OCI-LY1 (cell line): ENCODE measurements around the gene SMIM29.

ENCODE experiments used
- H2AFZ ChIP-seq: fragments of 200-600 bp; sonication (generic), shearing (Covaris generic); 2 replicates; pipeline ENCODE4 v1.6.0; 2014; ENCODE audit warnings: antibody characterized with exemption, mild to moderate bottlenecking, low read length
- H3F3A ChIP-seq: fragments of 200-600 bp; sonication (generic), shearing (Covaris generic); 2 replicates; pipeline ENCODE4 v1.6.0; 2014; ENCODE audit warnings: mild to moderate bottlenecking, antibody characterized with exemption, low read length, moderate library complexity; ENCODE audit not compliant: insufficient read depth
- H3K27ac ChIP-seq: fragments of 200-600 bp; sonication (generic); 2 replicates; pipeline ENCODE4 v1.5.1; 2014; ENCODE audit warnings: low read length, mixed run types, mild to moderate bottlenecking, low read depth; ENCODE audit not compliant: poor library complexity, severe bottlenecking
- H3K27me3 ChIP-seq: fragments of 200-600 bp; sonication (generic); 2 replicates; pipeline ENCODE4 v1.6.0; 2014; ENCODE audit warnings: antibody characterized with exemption, mild to moderate bottlenecking, low read length, moderate library complexity; ENCODE audit not compliant: insufficient read depth
- H3K36me3 ChIP-seq: fragments of 200-600 bp; sonication (generic); 2 replicates; pipeline ENCODE4 v1.6.1; 2014; ENCODE audit warnings: mild to moderate bottlenecking, antibody characterized with exemption, low read length, moderate library complexity, mixed read lengths; ENCODE audit not compliant: insufficient read depth
- H3K4me1 ChIP-seq: fragments of 200-600 bp; sonication (generic); 2 replicates; pipeline ENCODE4 v1.5.1; 2014; ENCODE audit warnings: mild to moderate bottlenecking, low read length, moderate library complexity; ENCODE audit not compliant: insufficient read depth, severe bottlenecking
- H3K4me2 ChIP-seq: fragments of 200-600 bp; sonication (generic), shearing (Covaris generic); 2 replicates; pipeline ENCODE4 v1.6.1; 2014; ENCODE audit warnings: low read length
- H3K4me3 ChIP-seq: fragments of 200-600 bp; sonication (generic); 2 replicates; pipeline ENCODE4 v1.5.1; 2014; ENCODE audit warnings: low read length, low read depth, mild to moderate bottlenecking, mixed read lengths; ENCODE audit not compliant: poor library complexity, severe bottlenecking
- H3K79me2 ChIP-seq: fragments of 200-600 bp; shearing (Covaris generic); 2 replicates; pipeline ENCODE4 v1.6.1; 2016; ENCODE audit warnings: mixed run types, low read length, mixed read lengths; ENCODE audit not compliant: insufficient read depth
- H3K9ac ChIP-seq: fragments of 200-600 bp; sonication (generic), shearing (Covaris generic); 2 replicates; pipeline ENCODE4 v1.6.1; 2014; ENCODE audit warnings: mild to moderate bottlenecking, low read length, mixed read lengths
- H3K9me2 ChIP-seq: fragments of 200-600 bp; sonication (generic), shearing (Covaris generic); 2 replicates; pipeline ENCODE4 v1.6.1; 2014; ENCODE audit warnings: low read depth, mild to moderate bottlenecking, low read length, mixed read lengths
- H3K9me3 ChIP-seq: fragments of 200-600 bp; shearing (Covaris generic); 2 replicates; pipeline ENCODE4 v1.6.1; 2014; ENCODE audit warnings: low read length, mixed read lengths
- H4K20me1 ChIP-seq: fragments of 200-600 bp; sonication (generic), shearing (Covaris generic); 2 replicates; pipeline ENCODE4 v1.6.0; 2016; ENCODE audit warnings: mild to moderate bottlenecking, low read length; ENCODE audit not compliant: insufficient read depth
- EZH2 ChIP-seq: fragments of 200-600 bp; sonication (generic), shearing (Covaris generic); IDR thresholded peaks from 2 replicates; pipeline ENCODE4 v1.8.0; 2017; ENCODE audit warnings: borderline replicate concordance, mixed run types, mild to moderate bottlenecking, antibody characterized with exemption, low read length, moderate library complexity, mixed read lengths
- TF ChIP-seq, protein P1 (sequence below): fragments of 200-600 bp; sonication (generic), shearing (Covaris generic); IDR thresholded peaks from 2 replicates; pipeline ENCODE4 v1.5.1; 2017; ENCODE audit warnings: mild to moderate bottlenecking, antibody characterized with exemption, low read length, moderate library complexity, mixed read lengths

SMIM29 gene

DNA sequence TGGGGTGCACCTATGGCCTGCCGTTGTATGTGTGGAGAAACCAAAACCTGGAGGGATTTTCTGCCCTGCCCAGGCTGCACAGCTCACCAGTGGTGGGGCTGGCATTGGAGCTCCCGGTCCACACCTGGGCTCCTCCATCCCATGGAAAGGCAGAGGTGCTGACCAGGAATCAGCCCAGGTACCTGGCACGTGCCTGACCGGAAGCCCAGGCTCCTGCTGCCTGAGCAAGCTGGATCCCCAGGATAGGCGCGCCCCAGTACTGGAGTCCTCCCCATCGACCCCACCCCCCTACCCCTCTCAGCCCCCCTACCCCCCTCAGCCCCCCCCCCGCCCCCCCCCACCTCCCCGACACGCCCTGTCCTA is 52.0 kb downstream of the SMIM29 start:
- H3K27me3 ChIP-seq: no peaks in the 10 kb centered on the region; the same call in 1 of the 2 replicates
- peak overlapping the region; percentile 62 for H3K9ac ChIP-seq
- peaks cover 10% of the 10 kb centered on the region for H3K4me1 ChIP-seq
- peak overlapping the region; percentile 60 for H3K4me3 ChIP-seq
- no peaks in the 10 kb centered on the region for H4K20me1 ChIP-seq
- H3K9me3 ChIP-seq: no peaks in the 10 kb centered on the region
- H3K79me2 ChIP-seq: no peaks in the 10 kb centered on the region
- TF ChIP-seq, protein P1, sequence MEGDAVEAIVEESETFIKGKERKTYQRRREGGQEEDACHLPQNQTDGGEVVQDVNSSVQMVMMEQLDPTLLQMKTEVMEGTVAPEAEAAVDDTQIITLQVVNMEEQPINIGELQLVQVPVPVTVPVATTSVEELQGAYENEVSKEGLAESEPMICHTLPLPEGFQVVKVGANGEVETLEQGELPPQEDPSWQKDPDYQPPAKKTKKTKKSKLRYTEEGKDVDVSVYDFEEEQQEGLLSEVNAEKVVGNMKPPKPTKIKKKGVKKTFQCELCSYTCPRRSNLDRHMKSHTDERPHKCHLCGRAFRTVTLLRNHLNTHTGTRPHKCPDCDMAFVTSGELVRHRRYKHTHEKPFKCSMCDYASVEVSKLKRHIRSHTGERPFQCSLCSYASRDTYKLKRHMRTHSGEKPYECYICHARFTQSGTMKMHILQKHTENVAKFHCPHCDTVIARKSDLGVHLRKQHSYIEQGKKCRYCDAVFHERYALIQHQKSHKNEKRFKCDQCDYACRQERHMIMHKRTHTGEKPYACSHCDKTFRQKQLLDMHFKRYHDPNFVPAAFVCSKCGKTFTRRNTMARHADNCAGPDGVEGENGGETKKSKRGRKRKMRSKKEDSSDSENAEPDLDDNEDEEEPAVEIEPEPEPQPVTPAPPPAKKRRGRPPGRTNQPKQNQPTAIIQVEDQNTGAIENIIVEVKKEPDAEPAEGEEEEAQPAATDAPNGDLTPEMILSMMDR: no peak
- no peak for TF ChIP-seq EZH2
- H3K36me3 ChIP-seq: no peaks in the 10 kb centered on the region
- H3F3A ChIP-seq: no peaks in the 10 kb centered on the region
- H2AFZ ChIP-seq: peak overlapping the region; percentile 76; the same call in 1 of the 2 replicates
- peak overlapping the region; percentile 84 for H3K4me2 ChIP-seq
- H3K27ac ChIP-seq: no peak overlapping the region
- no peaks in the 10 kb centered on the region for H3K9me2 ChIP-seq
